Liver (tissue), 9 donors: ENCODE data around the gene LIG1. TPM values are rescaled to one million over a fixed set of nuclear protein-coding genes. Genes with fewer than 3 reads are reported as not detected.

Source experiments
- DNase-seq: peaks from one replicate; pipeline ENCODE4 v3.0.0-alpha.2; 2017; ENCODE audit warnings: low spot score
- H3K27ac ChIP-seq, 2 donors: one replicate each; pipeline ENCODE4 v1.7.0; 2013; ENCODE audit warnings: inconsistent platforms in 2 of 2, low read length in 2 of 2, control low read depth in 1 of 2, low read depth in 1 of 2, mild to moderate bottlenecking in 1 of 2
- H3K27me3 ChIP-seq, 4 donors: one replicate each; pipeline versions ENCODE4 v1.6.1 to v1.7.0; 2013; ENCODE audit warnings: low read length in 3 of 4, inconsistent platforms in 1 of 4, mild to moderate bottlenecking in 1 of 4, moderate library complexity in 1 of 4; ENCODE audit not compliant: control insufficient read depth in 4 of 4, insufficient read depth in 4 of 4
- H3K36me3 ChIP-seq, 4 donors: one replicate each; pipeline versions ENCODE4 v1.6.1 to v1.7.0; 2013; ENCODE audit warnings: low read length in 3 of 4, mild to moderate bottlenecking in 3 of 4, low read depth in 1 of 4, moderate library complexity in 1 of 4; ENCODE audit not compliant: control insufficient read depth in 4 of 4, insufficient read depth in 3 of 4
- H3K4me1 ChIP-seq, 4 donors: one replicate each; pipeline versions ENCODE4 v1.6.1 to v1.7.0; 2013; ENCODE audit warnings: low read length in 3 of 4, mild to moderate bottlenecking in 3 of 4, moderate library complexity in 1 of 4; ENCODE audit not compliant: control insufficient read depth in 4 of 4, insufficient read depth in 4 of 4
- H3K4me3 ChIP-seq, 3 donors: one replicate each; pipeline versions ENCODE4 v1.6.1 to v1.7.0; 2013; ENCODE audit warnings: low read length in 3 of 3, control low read depth in 1 of 3, low read depth in 1 of 3, mild to moderate bottlenecking in 1 of 3
- H3K9ac ChIP-seq, 2 donors: one replicate each; pipeline ENCODE4 v1.7.0; 2013; ENCODE audit warnings: low read length in 2 of 2, mild to moderate bottlenecking in 2 of 2, moderate library complexity in 2 of 2, control low read depth in 1 of 2, low read depth in 1 of 2
- H3K9me3 ChIP-seq, 4 donors: one replicate each; pipeline versions ENCODE4 v1.6.1 to v1.7.0; 2013; ENCODE audit warnings: low read length in 3 of 4; ENCODE audit not compliant: control insufficient read depth in 4 of 4
- EGR1 ChIP-seq, 2 donors: IDR thresholded peaks; 2 replicates each; pipeline ENCODE4 v1.6.1; 2016 to 2018; ENCODE audit warnings: antibody characterized with exemption in 2 of 2, low read depth in 2 of 2
- FOXA1 ChIP-seq: IDR thresholded peaks from 2 replicates; pipeline ENCODE4 v1.6.1; 2016; ENCODE audit warnings: antibody characterized with exemption
- FOXA2 ChIP-seq: IDR thresholded peaks from 2 replicates; pipeline ENCODE4 v1.6.1; 2016; ENCODE audit warnings: antibody characterized with exemption
- GABPA ChIP-seq, 2 donors: IDR thresholded peaks in 1 of 2; conservative IDR thresholded peaks in 1 of 2; 2 replicates each; pipeline ENCODE4 v1.6.1; 2016; ENCODE audit warnings: antibody characterized with exemption in 2 of 2, mild to moderate bottlenecking in 1 of 2, moderate library complexity in 1 of 2
- HNF4A ChIP-seq, 2 donors: conservative IDR thresholded peaks; 2 replicates each; pipeline ENCODE4 v1.6.1; 2016; ENCODE audit warnings: antibody characterized with exemption in 2 of 2, mild to moderate bottlenecking in 2 of 2
- HNF4G ChIP-seq: IDR thresholded peaks from 2 replicates; pipeline ENCODE4 v1.6.1; 2016; ENCODE audit warnings: antibody characterized with exemption
- JUND ChIP-seq, 2 donors: IDR thresholded peaks; 2 replicates each; pipeline ENCODE4 v1.6.1; 2016; ENCODE audit warnings: antibody characterized with exemption in 2 of 2
- NR2F2 ChIP-seq: IDR thresholded peaks from 2 replicates; pipeline ENCODE4 v1.6.1; 2016; ENCODE audit warnings: antibody characterized with exemption
- RAD21 ChIP-seq, 2 donors: IDR thresholded peaks; 2 replicates each; pipeline ENCODE4 v1.6.1; 2016; ENCODE audit warnings: antibody characterized with exemption in 2 of 2, mild to moderate bottlenecking in 2 of 2
- RXRA ChIP-seq, 2 donors: IDR thresholded peaks; 2 replicates each; pipeline ENCODE4 v1.6.1; 2017 to 2018; ENCODE audit warnings: antibody characterized with exemption in 2 of 2, mild to moderate bottlenecking in 1 of 2
- SP1 ChIP-seq: IDR thresholded peaks from 2 replicates; pipeline ENCODE4 v1.6.1; 2018; ENCODE audit warnings: antibody characterized with exemption, mild to moderate bottlenecking
- YY1 ChIP-seq: IDR thresholded peaks from 2 replicates; pipeline ENCODE4 v1.6.1; 2016; ENCODE audit warnings: antibody characterized with exemption, mild to moderate bottlenecking
- WGBS: extraction: QIAGEN DNeasy Blood & Tissue Kit; methylation state at CpG from one replicate; pipeline ENCODE4 v1.1.7; 2013; 5-methylcytosine and 5-hydroxymethylcytosine counted together
- polyA plus RNA-seq, 2 donors: library from polyadenylated mRNA; stranded (reverse) in 1 of 2; unstranded in 1 of 2; fragments of 200-250 nt in 1 of 2; fragments of >200 nt in 1 of 2; fragmentation: Nextera tagmentation in 1 of 2; extraction: Ambion mirVana in 1 of 2; gene quantifications; one replicate each; pipeline versions ENCODE4 v1.2.1 to v1.2.3, GENCODE V29; 2013 to 2015
- total RNA-seq, 2 donors: library from RNA; depleted of rRNA; stranded (reverse); fragments of >200 nt; gene quantifications; one replicate each; pipeline ENCODE4 v1.2.3, GENCODE V29; 2014
- TF ChIP-seq, protein P1 (sequence below): fragments of 150-350 bp; IDR thresholded peaks from 2 replicates; pipeline ENCODE4 v1.5.1; 2017; ENCODE audit warnings: improper control_type of control experiment, low read depth, low read length; ENCODE audit not compliant: missing input control
- TF ChIP-seq, protein P2 (sequence below): IDR thresholded peaks from 2 replicates; pipeline ENCODE4 v1.6.1; 2016; ENCODE audit warnings: antibody characterized with exemption
- TF ChIP-seq, protein P3 (sequence below): IDR thresholded peaks from 2 replicates; pipeline ENCODE4 v1.6.1; 2016; ENCODE audit warnings: antibody characterized with exemption
- TF ChIP-seq, protein P4 (sequence below): IDR thresholded peaks from 2 replicates; pipeline ENCODE4 v1.6.1; 2016; ENCODE audit warnings: antibody characterized with exemption, mild to moderate bottlenecking
- TF ChIP-seq, protein P5 (sequence below): IDR thresholded peaks from 2 replicates; pipeline ENCODE4 v1.6.1; 2016; ENCODE audit warnings: antibody characterized with exemption
- donor health status: healthy.
- donor health status: healthy.
- donor health status: healthy.
- donor health status: healthy.
- donor health status: healthy.

The LIG1 gene
- total and polyA plus RNA-seq, 4 donors = 6.3 to 61.5 (median 7.1) TPM

DNA sequence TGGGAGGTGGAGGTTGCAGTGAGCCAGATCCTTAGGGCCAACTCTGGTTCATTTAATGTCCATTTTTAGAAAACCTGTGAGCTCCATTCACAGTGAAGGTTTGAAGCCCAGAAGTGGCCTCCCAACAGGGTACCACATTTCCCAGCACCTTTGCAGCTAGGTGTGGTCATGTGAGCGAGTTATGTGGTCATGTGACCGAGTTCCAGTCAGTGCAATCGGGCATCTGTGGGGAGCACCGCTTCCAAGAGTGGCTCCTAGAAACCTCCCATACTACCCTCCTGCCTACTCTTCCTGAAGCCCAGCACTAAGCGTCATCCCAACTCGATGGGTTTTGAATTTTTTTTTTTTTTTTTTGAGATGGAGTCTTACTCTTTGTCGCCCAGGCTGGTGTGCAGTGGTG, 58.9 kb downstream of the LIG1 start:
- Histone ChIP-seq H3K9ac (no peak overlapping the region), H3K36me3 (peaks cover 0 to 2% (median 0%) of the 10 kb centered on the region in 4 donors), H3K4me3 (no peak overlapping the region), H3K9me3 (no peaks in the 10 kb centered on the region), H3K4me1 (peaks cover 1 to 22% (median 15%) of the 10 kb centered on the region in 4 donors), H3K27me3 (no peaks in the 10 kb centered on the region), H3K27ac (peak overlapping the region; percentile 80 to 95)
- WGBS = 68% methylated on average over 7 of the region's 7 CpGs
- DNase-seq = no peak
- TF ChIP-seq EGR1 (IDR thresholded peaks at IDR 0.05; ENCODE audit: low read depth in 2 of 2) = no peak
- TF ChIP-seq, protein P1, sequence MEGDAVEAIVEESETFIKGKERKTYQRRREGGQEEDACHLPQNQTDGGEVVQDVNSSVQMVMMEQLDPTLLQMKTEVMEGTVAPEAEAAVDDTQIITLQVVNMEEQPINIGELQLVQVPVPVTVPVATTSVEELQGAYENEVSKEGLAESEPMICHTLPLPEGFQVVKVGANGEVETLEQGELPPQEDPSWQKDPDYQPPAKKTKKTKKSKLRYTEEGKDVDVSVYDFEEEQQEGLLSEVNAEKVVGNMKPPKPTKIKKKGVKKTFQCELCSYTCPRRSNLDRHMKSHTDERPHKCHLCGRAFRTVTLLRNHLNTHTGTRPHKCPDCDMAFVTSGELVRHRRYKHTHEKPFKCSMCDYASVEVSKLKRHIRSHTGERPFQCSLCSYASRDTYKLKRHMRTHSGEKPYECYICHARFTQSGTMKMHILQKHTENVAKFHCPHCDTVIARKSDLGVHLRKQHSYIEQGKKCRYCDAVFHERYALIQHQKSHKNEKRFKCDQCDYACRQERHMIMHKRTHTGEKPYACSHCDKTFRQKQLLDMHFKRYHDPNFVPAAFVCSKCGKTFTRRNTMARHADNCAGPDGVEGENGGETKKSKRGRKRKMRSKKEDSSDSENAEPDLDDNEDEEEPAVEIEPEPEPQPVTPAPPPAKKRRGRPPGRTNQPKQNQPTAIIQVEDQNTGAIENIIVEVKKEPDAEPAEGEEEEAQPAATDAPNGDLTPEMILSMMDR = no peak
- no peak for TF ChIP-seq JUND (IDR thresholded peaks at IDR 0.05)
- TF ChIP-seq SP1 = no peak
- TF ChIP-seq, protein P2, sequence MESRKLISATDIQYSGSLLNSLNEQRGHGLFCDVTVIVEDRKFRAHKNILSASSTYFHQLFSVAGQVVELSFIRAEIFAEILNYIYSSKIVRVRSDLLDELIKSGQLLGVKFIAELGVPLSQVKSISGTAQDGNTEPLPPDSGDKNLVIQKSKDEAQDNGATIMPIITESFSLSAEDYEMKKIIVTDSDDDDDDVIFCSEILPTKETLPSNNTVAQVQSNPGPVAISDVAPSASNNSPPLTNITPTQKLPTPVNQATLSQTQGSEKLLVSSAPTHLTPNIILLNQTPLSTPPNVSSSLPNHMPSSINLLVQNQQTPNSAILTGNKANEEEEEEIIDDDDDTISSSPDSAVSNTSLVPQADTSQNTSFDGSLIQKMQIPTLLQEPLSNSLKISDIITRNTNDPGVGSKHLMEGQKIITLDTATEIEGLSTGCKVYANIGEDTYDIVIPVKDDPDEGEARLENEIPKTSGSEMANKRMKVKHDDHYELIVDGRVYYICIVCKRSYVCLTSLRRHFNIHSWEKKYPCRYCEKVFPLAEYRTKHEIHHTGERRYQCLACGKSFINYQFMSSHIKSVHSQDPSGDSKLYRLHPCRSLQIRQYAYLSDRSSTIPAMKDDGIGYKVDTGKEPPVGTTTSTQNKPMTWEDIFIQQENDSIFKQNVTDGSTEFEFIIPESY = no peak
- TF ChIP-seq RXRA (IDR thresholded peaks at IDR 0.05) = no peak
- TF ChIP-seq GABPA (IDR thresholded peaks at IDR 0.05 in 1 of 2, conservative IDR thresholded peaks at IDR 0.05 in 1 of 2) = no peak
- TF ChIP-seq YY1 = no peak
- no peak for TF ChIP-seq FOXA2
- TF ChIP-seq HNF4G = no peak
- TF ChIP-seq, protein P3, sequence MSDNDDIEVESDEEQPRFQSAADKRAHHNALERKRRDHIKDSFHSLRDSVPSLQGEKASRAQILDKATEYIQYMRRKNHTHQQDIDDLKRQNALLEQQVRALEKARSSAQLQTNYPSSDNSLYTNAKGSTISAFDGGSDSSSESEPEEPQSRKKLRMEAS = no peak

DNA sequence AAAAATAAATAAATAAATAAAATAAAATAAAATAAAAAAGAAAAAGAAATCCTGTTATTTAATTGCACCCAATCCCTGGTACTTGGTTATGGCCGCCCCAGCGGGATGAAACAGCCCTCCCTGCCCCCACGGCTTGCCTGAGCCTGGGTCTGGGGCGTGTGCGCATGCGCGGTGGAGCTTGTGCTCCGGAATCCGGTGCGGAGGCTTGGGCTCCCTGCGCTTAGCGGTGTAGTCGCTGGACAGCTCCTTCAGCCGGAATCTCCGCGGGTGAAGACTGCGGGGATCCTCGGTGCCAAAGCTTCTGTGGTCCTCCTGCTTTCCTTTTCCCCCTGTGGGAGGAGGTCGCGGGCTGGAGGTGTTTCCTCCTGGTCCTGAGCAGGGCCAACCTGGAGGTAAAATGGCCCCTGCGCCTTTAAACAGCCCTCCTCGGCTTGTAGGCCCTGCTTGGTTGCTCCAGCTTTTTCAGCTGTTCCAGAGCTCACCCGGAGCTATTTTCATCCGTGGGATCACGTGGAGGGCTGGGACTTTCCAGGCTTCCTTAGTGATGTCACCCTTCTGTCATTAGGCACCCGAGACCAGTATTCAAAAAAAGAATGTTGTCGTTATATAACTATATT, 59.7 kb downstream of the LIG1 start, which contains the start of gene PLA2G4C:
PLA2G4C (minus strand) TSS at position 468 of the 617 bp plus-strand sequence. CDS start 4,288 bp downstream, outside the sequence.
- Histone ChIP-seq H3K4me1 (peaks cover 1 to 22% (median 15%) of the 10 kb centered on the region in 4 donors), H3K9me3 (no peaks in the 10 kb centered on the region), H3K27ac (peak within 1 kb of the TSS; percentile 80 to 95), H3K27me3 (no peaks in the 10 kb centered on the region), H3K36me3 (no peaks in the 10 kb centered on the region), H3K4me3 (peak within 1 kb of the TSS; percentile 46 to 71 (median 49)), H3K9ac (peak within 1 kb of the TSS; percentile 89 to 92)
- peak; percentile 81 for DNase-seq
- WGBS = under 1% methylated on average over 27 of the region's 27 CpGs
- TF ChIP-seq RAD21 (IDR thresholded peaks at IDR 0.05) (peak in 1 of 2 donors; percentile 18), EGR1 (IDR thresholded peaks at IDR 0.05; ENCODE audit: low read depth in 2 of 2) (no peak), GABPA (IDR thresholded peaks at IDR 0.05 in 1 of 2, conservative IDR thresholded peaks at IDR 0.05 in 1 of 2) (no peak), FOXA2 (no peak), HNF4G (no peak), RXRA (IDR thresholded peaks at IDR 0.05) (no peak), HNF4A (conservative IDR thresholded peaks at IDR 0.05) (peak in 1 of 2 donors; percentile 14), NR2F2 (no peak), YY1 (peak; percentile 96), JUND (IDR thresholded peaks at IDR 0.05) (peak in 1 of 2 donors; percentile 67), FOXA1 (no peak), SP1 (peak; percentile 31)
- TF ChIP-seq, protein P3 = no peak
- TF ChIP-seq, protein P2 = no peak
- TF ChIP-seq, protein P4, sequence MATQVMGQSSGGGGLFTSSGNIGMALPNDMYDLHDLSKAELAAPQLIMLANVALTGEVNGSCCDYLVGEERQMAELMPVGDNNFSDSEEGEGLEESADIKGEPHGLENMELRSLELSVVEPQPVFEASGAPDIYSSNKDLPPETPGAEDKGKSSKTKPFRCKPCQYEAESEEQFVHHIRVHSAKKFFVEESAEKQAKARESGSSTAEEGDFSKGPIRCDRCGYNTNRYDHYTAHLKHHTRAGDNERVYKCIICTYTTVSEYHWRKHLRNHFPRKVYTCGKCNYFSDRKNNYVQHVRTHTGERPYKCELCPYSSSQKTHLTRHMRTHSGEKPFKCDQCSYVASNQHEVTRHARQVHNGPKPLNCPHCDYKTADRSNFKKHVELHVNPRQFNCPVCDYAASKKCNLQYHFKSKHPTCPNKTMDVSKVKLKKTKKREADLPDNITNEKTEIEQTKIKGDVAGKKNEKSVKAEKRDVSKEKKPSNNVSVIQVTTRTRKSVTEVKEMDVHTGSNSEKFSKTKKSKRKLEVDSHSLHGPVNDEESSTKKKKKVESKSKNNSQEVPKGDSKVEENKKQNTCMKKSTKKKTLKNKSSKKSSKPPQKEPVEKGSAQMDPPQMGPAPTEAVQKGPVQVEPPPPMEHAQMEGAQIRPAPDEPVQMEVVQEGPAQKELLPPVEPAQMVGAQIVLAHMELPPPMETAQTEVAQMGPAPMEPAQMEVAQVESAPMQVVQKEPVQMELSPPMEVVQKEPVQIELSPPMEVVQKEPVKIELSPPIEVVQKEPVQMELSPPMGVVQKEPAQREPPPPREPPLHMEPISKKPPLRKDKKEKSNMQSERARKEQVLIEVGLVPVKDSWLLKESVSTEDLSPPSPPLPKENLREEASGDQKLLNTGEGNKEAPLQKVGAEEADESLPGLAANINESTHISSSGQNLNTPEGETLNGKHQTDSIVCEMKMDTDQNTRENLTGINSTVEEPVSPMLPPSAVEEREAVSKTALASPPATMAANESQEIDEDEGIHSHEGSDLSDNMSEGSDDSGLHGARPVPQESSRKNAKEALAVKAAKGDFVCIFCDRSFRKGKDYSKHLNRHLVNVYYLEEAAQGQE = peak; percentile 97
- TF ChIP-seq, protein P1 = no peak
- TF ChIP-seq, protein P5, sequence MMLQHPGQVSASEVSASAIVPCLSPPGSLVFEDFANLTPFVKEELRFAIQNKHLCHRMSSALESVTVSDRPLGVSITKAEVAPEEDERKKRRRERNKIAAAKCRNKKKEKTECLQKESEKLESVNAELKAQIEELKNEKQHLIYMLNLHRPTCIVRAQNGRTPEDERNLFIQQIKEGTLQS = peak; percentile 51
